ENCODE results near the gene PSMA5.
"Not testable (repeated sequence)": the region's sequence is repeated elsewhere in the genome, so short reads cannot be mapped to it uniquely, and the experiment has no call there.

Gene PSMA5

DNA sequence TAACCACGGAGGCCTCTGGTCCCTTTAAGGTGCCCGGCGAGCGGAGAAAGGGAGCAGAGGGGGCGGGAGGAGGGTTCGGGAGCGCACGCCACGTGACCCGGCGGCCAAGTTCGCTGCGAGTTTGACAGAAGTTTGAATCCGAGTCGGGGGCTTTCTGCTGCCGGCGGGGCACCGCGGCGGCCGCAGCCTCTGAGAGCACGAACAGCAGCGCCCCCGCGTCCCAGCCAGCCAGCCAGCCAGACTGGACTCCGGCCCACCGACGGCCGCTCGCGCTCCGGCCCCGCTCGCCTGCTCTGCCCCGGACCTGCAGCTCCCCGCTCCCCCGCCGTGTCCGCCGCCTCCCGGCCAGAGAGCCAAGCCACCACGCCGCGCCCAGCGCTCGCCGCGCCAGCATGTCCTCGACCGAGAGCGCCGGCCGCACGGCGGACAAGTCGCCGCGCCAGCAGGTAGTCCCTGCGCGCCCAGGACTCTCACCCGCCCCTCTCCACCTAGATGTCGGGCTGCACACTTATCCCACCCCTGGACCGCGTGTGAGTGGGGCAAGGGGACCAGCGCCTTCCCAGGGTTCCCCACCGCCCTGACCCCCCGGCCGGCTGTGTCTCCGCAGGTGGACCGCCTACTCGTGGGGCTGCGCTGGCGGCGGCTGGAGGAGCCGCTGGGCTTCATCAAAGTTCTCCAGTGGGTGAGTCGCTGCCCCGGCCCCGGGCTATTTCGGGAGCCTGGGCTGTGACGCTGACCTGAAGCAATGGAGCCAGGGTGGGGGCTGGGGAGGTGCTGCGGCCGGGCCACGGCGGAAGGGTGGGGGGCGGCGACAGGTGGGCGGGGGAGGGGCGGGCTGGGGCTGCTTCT, 40.4 kb upstream of the PSMA5 start, which contains the start of gene SYPL2:
SYPL2 (plus strand) TSS at position 95 of the 849 bp plus-strand sequence; CDS start at position 393, 298 bp downstream.
- Histone ChIP-seq H3K9me3 (ENCODE audit: control insufficient read depth in 1 of 2, low read length in 2 of 2) (no peaks in the 10 kb centered on the region), H3K4me3 (ENCODE audit: low read depth in 1 of 2, low read length in 2 of 2) (peak within 1 kb of the TSS; percentile 49 to 65), H3K36me3 (ENCODE audit: control insufficient read depth in 1 of 2, insufficient read depth in 2 of 2, low read length in 2 of 2) (no peaks in the 10 kb centered on the region), H3K27ac (ENCODE audit: low read depth, low read length) (peak within 1 kb of the TSS; percentile 10), H3K4me1 (ENCODE audit: control insufficient read depth in 1 of 2, insufficient read depth in 2 of 2, low read length in 2 of 2) (peaks cover 0 to 4% of the 10 kb centered on the region in 2 donors), H3K9ac (ENCODE audit: low read depth in 1 of 2, low read length in 2 of 2) (no peak within 1 kb of the TSS), H3K27me3 (ENCODE audit: control insufficient read depth in 1 of 2, insufficient read depth in 2 of 2, low read length in 2 of 2) (peaks cover 51 to 67% of the 10 kb centered on the region in 2 donors)

DNA sequence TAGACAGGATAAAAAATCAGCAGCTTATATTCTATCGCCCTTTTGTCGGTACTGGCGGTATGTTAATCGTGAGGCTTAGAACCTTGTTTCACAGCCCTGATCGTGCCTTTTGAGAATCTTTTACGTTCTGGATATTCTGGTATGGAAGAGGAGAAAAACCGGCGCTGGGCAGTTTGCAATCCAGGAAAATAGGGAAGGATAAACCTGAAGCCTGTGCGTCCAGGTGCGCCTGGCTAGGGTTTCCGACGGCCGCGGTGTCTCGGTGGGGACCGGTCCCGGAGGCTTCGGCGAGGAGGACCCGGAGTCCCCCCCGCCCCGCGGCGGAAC, 39.8 kb upstream of the PSMA5 start:
- Histone ChIP-seq H3K27me3 (ENCODE audit: control insufficient read depth in 1 of 2, insufficient read depth in 2 of 2, low read length in 2 of 2) (peaks cover 49 to 67% of the 10 kb centered on the region in 2 donors), H3K9ac (ENCODE audit: low read depth in 1 of 2, low read length in 2 of 2) (no peak overlapping the region), H3K27ac (ENCODE audit: low read depth, low read length) (peak overlapping the region; percentile 3), H3K4me3 (ENCODE audit: low read depth in 1 of 2, low read length in 2 of 2) (peak overlapping the region; percentile 49 to 65), H3K9me3 (ENCODE audit: control insufficient read depth in 1 of 2, low read length in 2 of 2) (no peaks in the 10 kb centered on the region), H3K36me3 (ENCODE audit: control insufficient read depth in 1 of 2, insufficient read depth in 2 of 2, low read length in 2 of 2) (no peaks in the 10 kb centered on the region), H3K4me1 (ENCODE audit: control insufficient read depth in 1 of 2, insufficient read depth in 2 of 2, low read length in 2 of 2) (peaks cover 0 to 4% of the 10 kb centered on the region in 2 donors)

DNA sequence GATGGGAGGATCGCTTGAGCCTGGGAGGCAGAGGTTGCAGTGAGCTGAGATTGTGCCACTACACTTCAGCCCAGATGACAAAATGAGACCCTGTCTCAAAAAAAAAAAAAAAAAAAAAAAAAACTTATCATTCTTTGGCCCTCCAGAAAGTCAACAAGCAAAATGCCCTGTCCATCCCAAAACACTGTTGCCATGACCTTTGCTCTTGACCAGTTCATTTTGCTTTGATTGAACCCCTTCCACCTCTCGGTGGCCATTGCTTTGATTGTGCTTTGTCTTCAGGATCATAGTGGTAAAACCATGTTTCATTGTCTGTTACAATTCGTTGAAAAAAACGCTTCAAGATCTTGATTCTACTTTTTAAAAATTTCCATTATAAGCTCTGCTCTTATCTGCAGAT, 31.6 kb upstream of the PSMA5 start:
- Histone ChIP-seq H3K9me3 (ENCODE audit: control insufficient read depth in 1 of 2, low read length in 2 of 2) (peaks cover 2 to 9% of the 10 kb centered on the region in 2 donors), H3K4me1 (ENCODE audit: control insufficient read depth in 1 of 2, insufficient read depth in 2 of 2, low read length in 2 of 2) (no peaks in the 10 kb centered on the region), H3K9ac (ENCODE audit: low read depth in 1 of 2, low read length in 2 of 2) (no peak overlapping the region), H3K27ac (ENCODE audit: low read depth, low read length) (no peak overlapping the region), H3K4me3 (ENCODE audit: low read depth in 1 of 2, low read length in 2 of 2) (no peak overlapping the region), H3K36me3 (ENCODE audit: control insufficient read depth in 1 of 2, insufficient read depth in 2 of 2, low read length in 2 of 2) (no peaks in the 10 kb centered on the region), H3K27me3 (ENCODE audit: control insufficient read depth in 1 of 2, insufficient read depth in 2 of 2, low read length in 2 of 2) (peaks cover 0 to 4% of the 10 kb centered on the region in 2 donors)

DNA sequence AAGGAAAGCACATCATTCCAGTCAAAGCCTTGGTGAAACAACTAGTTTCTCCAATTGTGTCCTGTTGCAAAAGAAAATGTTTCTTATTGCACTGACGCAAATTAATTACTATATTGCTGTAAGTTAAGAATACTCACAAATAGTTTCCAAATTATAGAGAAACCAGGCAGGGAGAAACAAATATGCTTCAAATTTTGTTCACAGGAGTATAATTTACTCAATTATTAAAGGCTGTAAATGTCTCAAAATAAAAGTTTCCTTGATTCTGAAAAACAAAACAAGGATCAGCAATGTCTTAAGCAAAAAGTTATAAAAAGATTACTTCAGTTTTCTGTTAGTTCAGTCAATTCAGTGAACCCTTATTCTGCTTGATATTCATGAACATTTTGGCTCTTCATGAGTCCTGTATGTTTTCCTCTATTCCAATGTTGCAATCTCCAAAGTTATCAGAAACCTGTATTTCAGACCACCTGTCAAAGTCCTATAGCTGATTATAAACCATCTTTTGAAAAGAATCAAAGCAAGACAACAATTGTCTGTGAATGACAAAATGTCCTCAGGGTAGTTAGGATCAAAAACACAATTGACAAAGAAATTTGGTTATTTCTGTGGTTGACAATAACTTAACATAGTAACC, 28.4 kb upstream of the PSMA5 start:
- Histone ChIP-seq H3K9me3 (ENCODE audit: control insufficient read depth in 1 of 2, low read length in 2 of 2) (peaks cover 2 to 9% of the 10 kb centered on the region in 2 donors), H3K4me1 (ENCODE audit: control insufficient read depth in 1 of 2, insufficient read depth in 2 of 2, low read length in 2 of 2) (no peaks in the 10 kb centered on the region), H3K27me3 (ENCODE audit: control insufficient read depth in 1 of 2, insufficient read depth in 2 of 2, low read length in 2 of 2) (no peaks in the 10 kb centered on the region), H3K4me3 (ENCODE audit: low read depth in 1 of 2, low read length in 2 of 2) (no peak overlapping the region), H3K9ac (ENCODE audit: low read depth in 1 of 2, low read length in 2 of 2) (no peak overlapping the region), H3K36me3 (ENCODE audit: control insufficient read depth in 1 of 2, insufficient read depth in 2 of 2, low read length in 2 of 2) (no peaks in the 10 kb centered on the region), H3K27ac (ENCODE audit: low read depth, low read length) (no peak overlapping the region)

DNA sequence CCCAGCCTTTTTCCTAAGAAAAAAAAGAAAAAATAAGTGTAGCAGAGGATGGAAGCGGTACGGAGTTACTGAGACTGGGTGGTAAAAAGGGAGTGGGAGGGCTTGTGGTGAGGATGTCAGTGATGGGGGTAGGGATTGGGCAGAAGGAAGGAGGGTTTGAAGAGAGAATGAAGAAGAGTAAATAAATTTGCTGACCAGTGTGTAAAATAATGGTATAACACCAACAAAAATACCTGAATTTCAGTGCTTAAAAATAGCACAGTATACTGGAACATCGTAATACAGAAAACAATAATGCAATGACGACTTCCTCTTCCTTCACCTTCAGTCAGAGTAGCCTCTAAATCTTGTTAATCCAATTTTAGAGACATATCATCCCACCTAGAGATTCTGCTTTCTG, 21.3 kb upstream of the PSMA5 start:
- Histone ChIP-seq H3K36me3 (ENCODE audit: control insufficient read depth in 1 of 2, insufficient read depth in 2 of 2, low read length in 2 of 2) (no peaks in the 10 kb centered on the region), H3K9me3 (ENCODE audit: control insufficient read depth in 1 of 2, low read length in 2 of 2) (no peaks in the 10 kb centered on the region), H3K27ac (ENCODE audit: low read depth, low read length) (no peak overlapping the region), H3K9ac (ENCODE audit: low read depth in 1 of 2, low read length in 2 of 2) (no peak overlapping the region), H3K27me3 (ENCODE audit: control insufficient read depth in 1 of 2, insufficient read depth in 2 of 2, low read length in 2 of 2) (peaks cover 4 to 6% of the 10 kb centered on the region in 2 donors), H3K4me3 (ENCODE audit: low read depth in 1 of 2, low read length in 2 of 2) (no peak overlapping the region), H3K4me1 (ENCODE audit: control insufficient read depth in 1 of 2, insufficient read depth in 2 of 2, low read length in 2 of 2) (no peaks in the 10 kb centered on the region)

DNA sequence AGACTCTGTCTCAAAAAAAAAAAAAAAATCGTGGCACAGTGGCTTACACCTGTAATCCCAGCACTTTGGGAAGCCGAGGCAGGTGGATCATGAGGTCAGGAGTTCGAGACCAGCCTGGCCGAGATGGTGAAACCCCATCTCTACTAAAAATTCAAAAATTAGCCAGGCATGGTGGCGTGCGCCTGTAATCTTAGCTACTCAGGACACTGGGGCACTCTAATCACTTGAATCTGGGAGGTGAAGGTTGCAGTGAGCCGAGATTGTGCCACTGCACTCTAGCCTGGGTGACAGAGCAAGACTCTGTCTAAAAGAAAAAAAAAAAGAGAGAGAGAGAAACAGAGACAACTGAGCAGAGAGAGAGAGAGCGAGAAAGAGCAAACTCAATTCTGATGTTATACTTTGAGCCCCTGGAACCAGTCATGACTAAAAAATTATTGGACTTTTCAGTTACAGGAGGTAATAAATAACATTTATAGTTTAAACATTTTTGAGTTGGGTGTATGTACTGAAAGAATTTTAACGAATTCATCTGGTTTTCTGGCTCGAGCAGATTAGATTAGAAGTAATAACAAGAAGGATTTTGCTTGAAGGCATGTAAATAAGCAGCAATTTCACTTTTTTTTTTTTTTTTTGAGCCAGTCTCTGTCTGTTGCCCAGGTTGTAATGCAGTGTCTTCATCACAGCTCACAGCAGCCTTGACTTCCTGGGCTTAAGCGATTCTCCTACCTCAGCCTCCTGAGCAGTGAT, 19.9 kb upstream of the PSMA5 start:
- not testable (repeated sequence) for H3K36me3 ChIP-seq (ENCODE audit: control insufficient read depth in 1 of 2, insufficient read depth in 2 of 2, low read length in 2 of 2); H3K9ac ChIP-seq (ENCODE audit: low read depth in 1 of 2, low read length in 2 of 2); H3K4me1 ChIP-seq (ENCODE audit: control insufficient read depth in 1 of 2, insufficient read depth in 2 of 2, low read length in 2 of 2); H3K4me3 ChIP-seq (ENCODE audit: low read depth in 1 of 2, low read length in 2 of 2); H3K27ac ChIP-seq (ENCODE audit: low read depth, low read length); H3K9me3 ChIP-seq (ENCODE audit: control insufficient read depth in 1 of 2, low read length in 2 of 2)
- H3K27me3 ChIP-seq (ENCODE audit: control insufficient read depth in 1 of 2, insufficient read depth in 2 of 2, low read length in 2 of 2) = peaks cover 7 to 13% of the 10 kb centered on the region in 2 donors

DNA sequence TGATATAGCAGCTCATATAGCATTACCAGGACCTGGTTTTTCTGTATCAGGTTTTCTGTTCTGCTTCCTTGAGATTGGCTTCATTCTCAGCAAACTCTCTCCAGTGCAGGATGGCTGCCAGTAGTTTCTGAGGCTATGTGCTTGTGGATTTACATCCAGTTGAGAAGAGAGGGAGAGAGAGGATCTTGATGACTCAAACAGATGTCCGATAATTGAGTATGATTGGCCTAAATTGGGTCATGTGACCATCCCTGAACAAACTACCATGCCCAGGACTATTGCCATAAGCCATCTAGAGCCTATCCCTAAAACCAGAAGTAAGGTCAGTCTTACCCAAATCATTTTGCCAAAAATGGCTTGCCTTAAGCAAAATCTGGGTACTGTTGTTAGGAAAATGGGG, 18.1 kb upstream of the PSMA5 start:
- H3K9me3 ChIP-seq (ENCODE audit: control insufficient read depth in 1 of 2, low read length in 2 of 2) = no peaks in the 10 kb centered on the region
- no peaks in the 10 kb centered on the region for H3K36me3 ChIP-seq (ENCODE audit: control insufficient read depth in 1 of 2, insufficient read depth in 2 of 2, low read length in 2 of 2)
- H3K9ac ChIP-seq (ENCODE audit: low read depth in 1 of 2, low read length in 2 of 2) = no peak overlapping the region
- no peak overlapping the region for H3K4me3 ChIP-seq (ENCODE audit: low read depth in 1 of 2, low read length in 2 of 2)
- H3K27ac ChIP-seq (ENCODE audit: low read depth, low read length) = no peak overlapping the region
- H3K27me3 ChIP-seq (ENCODE audit: control insufficient read depth in 1 of 2, insufficient read depth in 2 of 2, low read length in 2 of 2) = peaks cover 7 to 13% of the 10 kb centered on the region in 2 donors
- H3K4me1 ChIP-seq (ENCODE audit: control insufficient read depth in 1 of 2, insufficient read depth in 2 of 2, low read length in 2 of 2) = no peaks in the 10 kb centered on the region

DNA sequence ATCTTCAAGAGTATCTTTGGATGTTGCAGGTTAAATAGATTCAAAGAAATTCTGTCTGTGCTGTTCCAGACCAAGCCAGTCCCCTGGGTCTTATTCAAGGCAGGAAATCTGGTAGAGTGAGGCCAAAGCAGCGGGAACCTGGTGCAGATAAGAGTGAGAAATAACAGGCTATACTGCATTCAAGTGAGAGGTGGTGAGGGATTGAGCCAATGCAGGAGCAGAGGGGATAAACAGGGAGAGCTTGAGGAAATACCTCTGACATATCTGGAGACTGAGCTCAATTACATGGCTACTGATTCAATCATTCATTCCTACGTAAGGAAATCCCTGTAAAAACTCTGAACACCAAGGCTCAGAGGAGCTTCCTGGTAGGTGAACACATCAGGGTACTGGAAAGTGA, 17.2 kb upstream of the PSMA5 start:
- Histone ChIP-seq H3K9me3 (ENCODE audit: control insufficient read depth in 1 of 2, low read length in 2 of 2) (no peaks in the 10 kb centered on the region), H3K4me3 (ENCODE audit: low read depth in 1 of 2, low read length in 2 of 2) (no peak overlapping the region), H3K9ac (ENCODE audit: low read depth in 1 of 2, low read length in 2 of 2) (no peak overlapping the region), H3K27ac (ENCODE audit: low read depth, low read length) (no peak overlapping the region), H3K4me1 (ENCODE audit: control insufficient read depth in 1 of 2, insufficient read depth in 2 of 2, low read length in 2 of 2) (no peaks in the 10 kb centered on the region), H3K36me3 (ENCODE audit: control insufficient read depth in 1 of 2, insufficient read depth in 2 of 2, low read length in 2 of 2) (no peaks in the 10 kb centered on the region), H3K27me3 (ENCODE audit: control insufficient read depth in 1 of 2, insufficient read depth in 2 of 2, low read length in 2 of 2) (peaks cover 10 to 13% of the 10 kb centered on the region in 2 donors)

DNA sequence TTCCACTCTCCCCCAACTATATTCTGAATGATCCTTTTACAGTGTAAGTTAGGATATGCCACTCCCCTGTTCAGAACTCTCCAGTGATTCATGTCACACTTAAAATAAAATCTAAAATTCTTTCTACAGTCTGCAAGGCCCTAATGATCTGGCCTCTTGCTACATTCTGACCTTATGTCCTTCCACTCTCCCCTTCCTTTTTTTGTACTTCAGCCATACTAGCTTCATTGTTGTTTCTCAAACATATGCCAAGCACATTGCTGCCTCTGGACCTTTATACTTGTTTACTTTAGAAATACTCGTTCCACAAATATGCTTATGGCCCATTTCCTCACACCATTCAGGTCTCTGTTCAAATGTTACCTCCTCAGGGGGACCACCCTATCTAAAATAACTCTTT, 14.8 kb upstream of the PSMA5 start:
- no peak overlapping the region for H3K27ac ChIP-seq (ENCODE audit: low read depth, low read length)
- no peaks in the 10 kb centered on the region for H3K9me3 ChIP-seq (ENCODE audit: control insufficient read depth in 1 of 2, low read length in 2 of 2)
- H3K9ac ChIP-seq (ENCODE audit: low read depth in 1 of 2, low read length in 2 of 2) = no peak overlapping the region
- H3K4me3 ChIP-seq (ENCODE audit: low read depth in 1 of 2, low read length in 2 of 2) = no peak overlapping the region
- H3K36me3 ChIP-seq (ENCODE audit: control insufficient read depth in 1 of 2, insufficient read depth in 2 of 2, low read length in 2 of 2) = no peaks in the 10 kb centered on the region
- peaks cover 11 to 13% of the 10 kb centered on the region in 2 donors for H3K27me3 ChIP-seq (ENCODE audit: control insufficient read depth in 1 of 2, insufficient read depth in 2 of 2, low read length in 2 of 2)
- H3K4me1 ChIP-seq (ENCODE audit: control insufficient read depth in 1 of 2, insufficient read depth in 2 of 2, low read length in 2 of 2) = no peaks in the 10 kb centered on the region

DNA sequence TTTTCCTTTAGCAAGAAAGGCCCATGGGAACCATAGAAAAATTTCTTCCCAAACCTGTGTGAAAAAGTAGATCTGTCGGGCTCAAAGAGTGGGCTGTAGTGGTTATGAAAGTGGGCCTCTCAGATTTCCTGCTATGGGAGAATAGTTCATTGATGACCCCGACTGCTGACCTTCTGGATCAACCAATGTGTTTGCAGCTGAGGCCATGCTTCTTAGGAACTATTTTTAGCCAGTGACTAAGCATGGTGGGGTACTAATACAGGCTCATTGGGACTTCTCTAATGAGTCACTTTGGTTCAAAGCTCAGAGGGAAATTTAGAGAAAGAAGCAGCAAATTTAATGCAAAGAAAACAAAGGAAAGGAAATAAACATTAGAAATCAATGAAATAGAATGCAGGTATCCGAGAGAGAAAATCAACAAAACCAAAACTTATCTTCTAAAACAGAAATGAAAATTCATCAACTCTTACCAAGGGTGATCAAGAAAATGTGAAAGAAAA, 12.6 kb upstream of the PSMA5 start:
- Histone ChIP-seq H3K9ac (ENCODE audit: low read depth in 1 of 2, low read length in 2 of 2) (no peak overlapping the region), H3K27me3 (ENCODE audit: control insufficient read depth in 1 of 2, insufficient read depth in 2 of 2, low read length in 2 of 2) (peaks cover 7% of the 10 kb centered on the region in 2 donors), H3K36me3 (ENCODE audit: control insufficient read depth in 1 of 2, insufficient read depth in 2 of 2, low read length in 2 of 2) (no peaks in the 10 kb centered on the region), H3K27ac (ENCODE audit: low read depth, low read length) (no peak overlapping the region), H3K4me3 (ENCODE audit: low read depth in 1 of 2, low read length in 2 of 2) (no peak overlapping the region), H3K4me1 (ENCODE audit: control insufficient read depth in 1 of 2, insufficient read depth in 2 of 2, low read length in 2 of 2) (no peaks in the 10 kb centered on the region), H3K9me3 (ENCODE audit: control insufficient read depth in 1 of 2, low read length in 2 of 2) (no peaks in the 10 kb centered on the region)

Measured in duodenal mucosa (tissue), 2 donors.